ENCODE measurements around the gene PROB1. TPM values are rescaled to one million over a fixed set of nuclear protein-coding genes. Genes with fewer than 3 reads are reported as not detected.
"Not testable (repeated sequence)": the region's sequence is repeated elsewhere in the genome, so short reads cannot be mapped to it uniquely, and the experiment has no call there.

Gene PROB1
- total RNA-seq, 1 experiment from 2014 or later = 2.3 TPM

DNA sequence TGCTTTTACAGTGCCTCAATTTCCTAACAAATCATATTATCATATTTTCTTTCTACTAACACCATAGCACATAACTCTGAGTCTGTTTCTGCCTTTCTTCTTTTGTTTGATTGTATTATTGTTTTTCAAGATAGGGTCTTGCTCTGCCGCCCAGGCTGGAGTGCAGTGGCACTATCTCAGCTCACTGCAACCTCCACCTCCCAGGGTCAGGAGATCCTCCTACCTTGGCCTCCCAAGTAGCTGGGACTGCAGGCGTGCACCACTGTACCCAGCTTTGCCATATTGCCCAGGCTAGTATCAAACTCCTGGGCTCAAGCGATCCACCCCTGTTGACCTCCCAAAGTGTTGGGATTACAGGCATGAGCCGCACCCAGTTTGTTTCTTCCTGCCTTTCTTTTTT is 34.5 kb downstream of the PROB1 start:
- Histone ChIP-seq H3K4me1 (ENCODE audit: control insufficient read depth, insufficient read depth, low read length) (no peaks in the 10 kb centered on the region), H3K36me3 (ENCODE audit: control insufficient read depth, insufficient read depth, low read length) (peaks cover 6% of the 10 kb centered on the region; the same call in 1 of the 2 replicates), H3K4me3 (ENCODE audit: low read depth in 2 of 2, low read length in 2 of 2) (no peak overlapping the region), H3K27me3 (ENCODE audit: control insufficient read depth, insufficient read depth, low read length) (no peaks in the 10 kb centered on the region), H3K9me3 (ENCODE audit: control insufficient read depth, insufficient read depth, low read depth, low read length) (no peaks in the 10 kb centered on the region), H3K27ac (ENCODE audit: low read length) (no peak overlapping the region)
- ATAC-seq = no peak
- no TSS peak for BruUV-seq (replicated peaks)
- TF ChIP-seq, protein P1, sequence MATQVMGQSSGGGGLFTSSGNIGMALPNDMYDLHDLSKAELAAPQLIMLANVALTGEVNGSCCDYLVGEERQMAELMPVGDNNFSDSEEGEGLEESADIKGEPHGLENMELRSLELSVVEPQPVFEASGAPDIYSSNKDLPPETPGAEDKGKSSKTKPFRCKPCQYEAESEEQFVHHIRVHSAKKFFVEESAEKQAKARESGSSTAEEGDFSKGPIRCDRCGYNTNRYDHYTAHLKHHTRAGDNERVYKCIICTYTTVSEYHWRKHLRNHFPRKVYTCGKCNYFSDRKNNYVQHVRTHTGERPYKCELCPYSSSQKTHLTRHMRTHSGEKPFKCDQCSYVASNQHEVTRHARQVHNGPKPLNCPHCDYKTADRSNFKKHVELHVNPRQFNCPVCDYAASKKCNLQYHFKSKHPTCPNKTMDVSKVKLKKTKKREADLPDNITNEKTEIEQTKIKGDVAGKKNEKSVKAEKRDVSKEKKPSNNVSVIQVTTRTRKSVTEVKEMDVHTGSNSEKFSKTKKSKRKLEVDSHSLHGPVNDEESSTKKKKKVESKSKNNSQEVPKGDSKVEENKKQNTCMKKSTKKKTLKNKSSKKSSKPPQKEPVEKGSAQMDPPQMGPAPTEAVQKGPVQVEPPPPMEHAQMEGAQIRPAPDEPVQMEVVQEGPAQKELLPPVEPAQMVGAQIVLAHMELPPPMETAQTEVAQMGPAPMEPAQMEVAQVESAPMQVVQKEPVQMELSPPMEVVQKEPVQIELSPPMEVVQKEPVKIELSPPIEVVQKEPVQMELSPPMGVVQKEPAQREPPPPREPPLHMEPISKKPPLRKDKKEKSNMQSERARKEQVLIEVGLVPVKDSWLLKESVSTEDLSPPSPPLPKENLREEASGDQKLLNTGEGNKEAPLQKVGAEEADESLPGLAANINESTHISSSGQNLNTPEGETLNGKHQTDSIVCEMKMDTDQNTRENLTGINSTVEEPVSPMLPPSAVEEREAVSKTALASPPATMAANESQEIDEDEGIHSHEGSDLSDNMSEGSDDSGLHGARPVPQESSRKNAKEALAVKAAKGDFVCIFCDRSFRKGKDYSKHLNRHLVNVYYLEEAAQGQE (IDR thresholded peaks at IDR 0.05; ENCODE audit: insufficient read depth in 1 of 2, low read depth in 2 of 2, low read length in 1 of 2) = no peak
- TF ChIP-seq, protein P2, sequence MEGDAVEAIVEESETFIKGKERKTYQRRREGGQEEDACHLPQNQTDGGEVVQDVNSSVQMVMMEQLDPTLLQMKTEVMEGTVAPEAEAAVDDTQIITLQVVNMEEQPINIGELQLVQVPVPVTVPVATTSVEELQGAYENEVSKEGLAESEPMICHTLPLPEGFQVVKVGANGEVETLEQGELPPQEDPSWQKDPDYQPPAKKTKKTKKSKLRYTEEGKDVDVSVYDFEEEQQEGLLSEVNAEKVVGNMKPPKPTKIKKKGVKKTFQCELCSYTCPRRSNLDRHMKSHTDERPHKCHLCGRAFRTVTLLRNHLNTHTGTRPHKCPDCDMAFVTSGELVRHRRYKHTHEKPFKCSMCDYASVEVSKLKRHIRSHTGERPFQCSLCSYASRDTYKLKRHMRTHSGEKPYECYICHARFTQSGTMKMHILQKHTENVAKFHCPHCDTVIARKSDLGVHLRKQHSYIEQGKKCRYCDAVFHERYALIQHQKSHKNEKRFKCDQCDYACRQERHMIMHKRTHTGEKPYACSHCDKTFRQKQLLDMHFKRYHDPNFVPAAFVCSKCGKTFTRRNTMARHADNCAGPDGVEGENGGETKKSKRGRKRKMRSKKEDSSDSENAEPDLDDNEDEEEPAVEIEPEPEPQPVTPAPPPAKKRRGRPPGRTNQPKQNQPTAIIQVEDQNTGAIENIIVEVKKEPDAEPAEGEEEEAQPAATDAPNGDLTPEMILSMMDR (IDR thresholded peaks at IDR 0.05) = no peak
- TF ChIP-seq POLR2AphosphoS5 (IDR thresholded peaks at IDR 0.05; ENCODE audit: low read depth, low read length) = no peak
- TF ChIP-seq SIN3A (IDR thresholded peaks at IDR 0.05; ENCODE audit: borderline replicate concordance, insufficient read depth, low read depth, low read length) = no peak
- no peak for TF ChIP-seq TCF7L2 (IDR thresholded peaks at IDR 0.05; ENCODE audit: low read depth, low read length)
- intact Hi-C loops (cut with micrococcal nuclease; ENCODE audit: unreplicated experiment) = no loop called here
- ChIA-PET CTCF (no interaction called here), POLR2A (no interaction called here)
- DNase-seq (ENCODE audit: low read depth, low spot score) = no peak
- in situ Hi-C loops (cut with HindIII; ENCODE audit: low pct_unique_long_range_greater_than_20kb, low sequenced_read_pairs) = no loop called here

DNA sequence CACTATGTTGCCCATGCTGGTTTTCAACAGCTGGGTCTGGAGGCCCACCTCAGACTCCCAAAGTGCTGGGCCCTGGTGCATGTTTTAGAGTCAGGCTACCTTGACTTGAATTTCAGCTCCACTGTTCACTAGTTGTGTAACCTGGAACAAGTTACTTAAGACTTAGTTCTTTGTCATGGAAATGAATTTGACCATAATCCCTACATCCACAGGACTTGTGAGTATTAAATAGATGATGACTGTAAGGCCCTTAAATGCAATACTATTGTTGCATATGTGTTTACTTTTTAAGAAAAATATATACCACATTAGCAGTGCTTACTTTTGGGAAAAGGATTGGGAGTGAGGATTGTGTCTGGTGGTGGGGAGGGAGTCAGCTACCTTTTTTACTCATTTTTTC is 36.8 kb downstream of the PROB1 start:
- no peaks in the 10 kb centered on the region for H3K4me1 ChIP-seq (ENCODE audit: control insufficient read depth, insufficient read depth, low read length)
- no peaks in the 10 kb centered on the region for H3K27me3 ChIP-seq (ENCODE audit: control insufficient read depth, insufficient read depth, low read length)
- in situ Hi-C loops (cut with HindIII; ENCODE audit: low pct_unique_long_range_greater_than_20kb, low sequenced_read_pairs) (no loop called here), intact Hi-C loops (cut with micrococcal nuclease; ENCODE audit: unreplicated experiment) (no loop called here)
- H3K36me3 ChIP-seq (ENCODE audit: control insufficient read depth, insufficient read depth, low read length) = no peaks in the 10 kb centered on the region
- BruUV-seq (replicated peaks) = no TSS peak
- H3K4me3 ChIP-seq (ENCODE audit: low read depth in 2 of 2, low read length in 2 of 2) = no peak overlapping the region
- DNase-seq (ENCODE audit: low read depth, low spot score) = no peak
- TF ChIP-seq, protein P1 (IDR thresholded peaks at IDR 0.05; ENCODE audit: insufficient read depth in 1 of 2, low read depth in 2 of 2, low read length in 1 of 2) = no peak
- TF ChIP-seq, protein P2 (IDR thresholded peaks at IDR 0.05) = no peak
- no peak overlapping the region for H3K27ac ChIP-seq (ENCODE audit: low read length)
- ChIA-PET POLR2A (interaction anchor here (0.7 kb wide), 1 partner anchor 14 kb away, joined by 10 read pairs; no protein-coding TSS in a partner anchor), CTCF (no interaction called here)
- no peak for ATAC-seq
- no peaks in the 10 kb centered on the region for H3K9me3 ChIP-seq (ENCODE audit: control insufficient read depth, insufficient read depth, low read depth, low read length)

DNA sequence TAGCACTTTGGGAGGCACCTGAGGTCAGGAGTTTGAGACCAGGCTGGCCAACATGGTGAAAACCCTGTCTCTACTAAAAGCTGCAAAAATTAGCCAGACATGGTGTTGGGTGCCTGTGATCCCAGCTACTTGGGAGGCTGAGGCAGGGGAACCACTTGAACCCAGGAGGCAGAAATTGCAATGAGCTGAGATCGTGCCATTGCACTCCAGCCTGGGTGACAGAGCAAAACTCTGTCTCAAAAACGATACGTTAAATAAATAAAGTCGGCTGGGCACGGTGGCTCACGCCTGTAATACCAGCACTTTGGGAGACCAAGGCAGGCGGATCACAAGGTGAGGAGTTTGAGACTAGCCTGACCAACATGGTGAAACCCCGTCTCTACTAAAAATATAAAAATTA is 39.0 kb downstream of the PROB1 start:
- BruUV-seq (replicated peaks); H3K4me1 ChIP-seq (ENCODE audit: control insufficient read depth, insufficient read depth, low read length); in situ Hi-C loops (cut with HindIII; ENCODE audit: low pct_unique_long_range_greater_than_20kb, low sequenced_read_pairs); H3K4me3 ChIP-seq (ENCODE audit: low read depth in 2 of 2, low read length in 2 of 2); H3K36me3 ChIP-seq (ENCODE audit: control insufficient read depth, insufficient read depth, low read length); DNase-seq (ENCODE audit: low read depth, low spot score); H3K27me3 ChIP-seq (ENCODE audit: control insufficient read depth, insufficient read depth, low read length); CTCF ChIA-PET; ATAC-seq; H3K9me3 ChIP-seq (ENCODE audit: control insufficient read depth, insufficient read depth, low read depth, low read length); H3K27ac ChIP-seq (ENCODE audit: low read length); POLR2A ChIA-PET; intact Hi-C loops (cut with micrococcal nuclease; ENCODE audit: unreplicated experiment): not testable (repeated sequence)
